ENCODE measurements around the gene GPR143.

GPR143 gene

GRCh38 chrX:9706421-9706820 lies 59.2 kb downstream of the GPR143 start:
- DNase-seq = no peak

- no peak for DNase-seq
These were observed 60.7 kb downstream of the GPR143 start for GRCh38 chrX:9704876-9705465.

GRCh38 chrX:9703406-9703805 lies 62.2 kb downstream of the GPR143 start:
- no peak for DNase-seq

GRCh38 chrX:9701790-9702189 lies 63.9 kb downstream of the GPR143 start:
- no peak for DNase-seq

- DNase-seq = no peak
These were observed 65.1 kb downstream of the GPR143 start for GRCh38 chrX:9700555-9700954.

GRCh38 chrX:9698576-9698975 lies 67.1 kb downstream of the GPR143 start:
- DNase-seq = no peak

GRCh38 chrX:9693307-9694001 lies 72.2 kb downstream of the GPR143 start:
- DNase-seq = no peak

GRCh38 chrX:9690046-9690445 lies 75.6 kb downstream of the GPR143 start:
- DNase-seq = no peak

- DNase-seq = no peak
These were observed 76.8 kb downstream of the GPR143 start for GRCh38 chrX:9688833-9689232.

- DNase-seq = no peak
These were observed 77.7 kb downstream of the GPR143 start for GRCh38 chrX:9687899-9688298.

- DNase-seq = no peak
These were observed 82.3 kb downstream of the GPR143 start for GRCh38 chrX:9683350-9683749.

GRCh38 chrX:9682861-9683260 lies 82.8 kb downstream of the GPR143 start:
- DNase-seq = no peak

GRCh38 chrX:9682456-9682855 lies 83.2 kb downstream of the GPR143 start:
- no peak for DNase-seq

- no peak for DNase-seq
These were observed 84.2 kb downstream of the GPR143 start for GRCh38 chrX:9681422-9681821.

- DNase-seq = no peak
These were observed 84.6 kb downstream of the GPR143 start for GRCh38 chrX:9681011-9681410.

- no peak for DNase-seq
These were observed 87.3 kb downstream of the GPR143 start for GRCh38 chrX:9678215-9678965.

GRCh38 chrX:9677098-9677739 lies 88.4 kb downstream of the GPR143 start:
- DNase-seq = no peak

- DNase-seq = no peak
These were observed 88.9 kb downstream of the GPR143 start for GRCh38 chrX:9676738-9677097.

GRCh38 chrX:9676306-9676705 lies 89.3 kb downstream of the GPR143 start:
- DNase-seq = no peak

Measured in NCI-H1436 (cell line).